Sigmoid colon (tissue), 3 donors: Measurements from ENCODE around the gene REEP2.

Experiments used
- CTCF ChIP-seq, 4 experiments: fragments of 450-650 bp in 3 of 4; fragments of 200-600 bp in 1 of 4; IDR thresholded peaks; one replicate each; pipeline ENCODE4 v1.5.1; 2016 to 2019; ENCODE audit warnings: antibody characterized with exemption in 4 of 4, mild to moderate bottlenecking in 3 of 4, moderate library complexity in 2 of 4
- POLR2A ChIP-seq, 2 donors: fragments of 450-650 bp; IDR thresholded peaks; one replicate each; pipeline ENCODE4 v1.6.1; 2016; ENCODE audit warnings: antibody characterized with exemption in 2 of 2, mild to moderate bottlenecking in 2 of 2, moderate library complexity in 2 of 2

DNA sequence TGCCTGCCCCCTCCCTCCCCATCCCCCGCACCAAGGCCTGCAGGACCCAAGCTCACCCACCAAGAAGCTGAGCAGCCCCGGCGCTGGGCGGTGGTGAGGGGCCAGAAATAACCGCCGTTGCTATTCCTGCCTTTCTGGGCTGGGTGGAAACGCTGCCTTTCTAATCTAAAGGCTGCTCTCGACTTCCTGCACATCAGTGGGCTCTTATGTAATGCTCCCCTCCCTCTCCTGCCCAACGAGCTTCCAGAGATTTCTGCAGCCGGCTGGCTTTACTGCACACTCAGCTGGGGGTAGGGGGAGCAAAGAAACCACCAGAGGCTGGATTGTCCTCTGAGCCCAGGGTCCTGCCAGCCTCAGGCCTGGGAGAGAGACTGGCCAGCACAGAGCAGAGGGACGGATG is 19.5 kb downstream of the REEP2 start:
- TF ChIP-seq CTCF (IDR thresholded peaks at IDR 0.05) = no peak
- no peak for TF ChIP-seq POLR2A (IDR thresholded peaks at IDR 0.05)
